Mononuclear cell (primary cell): Measurements from ENCODE around the gene TMEM255B. TPM values are rescaled to one million over a fixed set of nuclear protein-coding genes. Genes with fewer than 3 reads are reported as not detected.

ENCODE experiments used
- H3K27me3 ChIP-seq: 2 replicates; pipeline ENCODE4 v1.6.0; 2011; ENCODE audit warnings: low read length, control low read depth; ENCODE audit not compliant: insufficient read depth
- H3K4me1 ChIP-seq: 2 replicates; pipeline ENCODE4 v1.5.1; 2011; ENCODE audit warnings: mild to moderate bottlenecking, low read length, control low read depth; ENCODE audit not compliant: insufficient read depth
- H3K4me3 ChIP-seq: 2 replicates; pipeline ENCODE4 v1.5.1; 2011; ENCODE audit warnings: mild to moderate bottlenecking, low read length, moderate library complexity
- H3K9me3 ChIP-seq: 2 replicates; pipeline ENCODE4 v1.5.1; 2011; ENCODE audit warnings: low read depth, mild to moderate bottlenecking, control low read depth, low read length
- total RNA-seq: library from RNA; depleted of rRNA; stranded (reverse); fragments of >200 nt; gene quantifications from one replicate; pipeline ENCODE4 v1.2.3, GENCODE V29; 2012

The TMEM255B gene
- total RNA-seq, 1 donor: 0.84 TPM

DNA sequence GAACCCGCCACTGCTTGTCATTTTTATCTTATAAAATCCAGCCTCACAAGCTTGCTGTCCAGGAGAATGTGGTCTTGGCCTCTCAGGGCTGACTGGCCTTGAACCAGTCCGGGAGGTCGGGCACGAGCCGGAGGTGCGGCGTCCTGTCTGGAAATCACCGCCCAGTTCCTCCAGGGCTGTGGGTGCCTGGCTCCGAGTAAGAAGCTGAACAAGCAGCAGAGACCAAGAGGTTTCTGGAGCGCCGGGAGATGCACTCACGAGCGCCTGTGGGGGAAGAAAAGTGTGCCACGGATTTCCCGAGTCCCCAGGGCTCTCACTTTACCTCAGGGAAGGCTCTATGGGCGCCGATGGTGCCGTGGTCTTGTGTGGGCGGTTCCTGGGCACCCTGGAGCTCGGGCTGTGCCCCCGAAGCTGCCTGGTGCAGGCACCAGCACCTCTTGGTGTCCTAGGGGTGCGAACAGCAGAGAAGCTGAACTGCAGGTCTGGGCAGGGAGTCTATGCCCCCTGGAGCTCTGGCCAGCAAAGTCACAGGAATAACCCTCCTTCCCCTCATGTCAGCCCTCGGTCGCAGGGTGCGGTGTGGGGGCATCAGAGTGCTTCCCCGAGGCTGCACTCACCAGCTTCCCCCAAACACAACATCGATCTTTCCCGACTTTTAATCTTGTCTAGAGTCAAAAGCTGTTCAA is 54.9 kb downstream of the TMEM255B start:
- Histone ChIP-seq H3K4me1 (peaks cover 12% of the 10 kb centered on the region), H3K27me3 (no peaks in the 10 kb centered on the region), H3K9me3 (no peaks in the 10 kb centered on the region), H3K4me3 (no peak overlapping the region)

DNA sequence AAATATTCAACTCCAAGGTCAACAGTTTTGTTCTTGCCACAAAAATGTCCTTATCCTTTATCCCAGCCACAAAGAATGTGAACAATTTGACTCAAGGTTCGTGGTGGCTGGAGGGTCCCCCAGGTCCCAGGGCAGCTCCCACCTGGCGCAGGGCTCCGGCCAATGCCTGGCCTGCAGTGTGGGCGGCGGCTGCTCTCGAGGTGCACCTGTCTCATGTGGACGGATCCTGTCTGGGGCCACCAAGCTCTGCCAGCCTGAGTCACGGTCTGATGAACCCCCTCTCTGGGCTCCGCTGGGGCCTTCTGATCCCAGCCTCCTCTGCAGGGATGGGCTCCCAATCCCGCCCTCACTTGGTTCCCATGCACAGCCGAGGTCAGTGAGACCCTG is 55.4 kb downstream of the TMEM255B start:
- peaks cover 12% of the 10 kb centered on the region for H3K4me1 ChIP-seq
- H3K27me3 ChIP-seq: no peaks in the 10 kb centered on the region
- H3K9me3 ChIP-seq: no peaks in the 10 kb centered on the region
- no peak overlapping the region for H3K4me3 ChIP-seq

DNA sequence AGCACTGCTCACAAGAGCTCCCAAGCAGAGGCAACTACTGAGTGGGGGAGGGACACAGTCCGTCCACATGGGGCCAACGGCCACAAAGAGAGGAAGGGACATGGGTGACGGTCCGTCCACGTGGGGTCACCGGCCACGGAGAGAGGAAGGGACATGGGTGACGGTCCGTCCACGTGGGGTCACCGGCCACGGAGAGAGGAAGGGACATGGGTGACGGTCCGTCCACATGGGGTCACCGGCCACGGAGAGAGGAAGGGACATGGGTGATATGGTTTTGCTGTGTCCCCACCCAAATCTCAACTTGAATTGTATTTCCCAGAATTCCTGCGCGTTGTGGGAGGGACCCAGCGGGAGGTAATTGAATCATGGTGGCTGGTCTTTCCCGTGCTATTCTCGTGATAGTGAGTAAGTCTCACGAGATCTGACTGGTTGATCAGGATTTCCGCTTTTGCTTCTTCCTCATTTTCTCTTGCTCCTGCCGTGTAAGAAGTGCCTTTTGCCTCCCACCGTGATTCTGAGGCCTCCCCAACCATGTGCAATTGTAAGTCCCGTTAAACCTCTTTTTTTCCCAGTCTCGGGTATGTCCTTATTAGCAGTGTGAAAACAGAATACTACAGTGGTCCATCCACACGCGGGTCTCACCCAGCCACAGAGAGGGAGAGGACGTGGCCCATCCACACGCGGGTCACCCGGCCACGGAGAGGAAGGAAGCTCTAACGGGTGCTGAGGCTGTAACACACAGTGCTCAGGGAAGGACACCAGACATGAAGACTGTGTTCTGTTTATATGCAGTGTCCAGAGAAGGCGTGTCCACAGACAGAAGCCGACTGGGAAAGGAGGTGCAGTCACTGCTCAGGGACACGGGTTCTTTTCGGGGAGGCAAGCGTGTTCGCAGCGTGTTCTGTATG is 56.4 kb downstream of the TMEM255B start:
- Histone ChIP-seq H3K4me1 (peaks cover 12% of the 10 kb centered on the region), H3K9me3 (no peaks in the 10 kb centered on the region), H3K4me3 (peak overlapping the region; percentile 29), H3K27me3 (no peaks in the 10 kb centered on the region)

DNA sequence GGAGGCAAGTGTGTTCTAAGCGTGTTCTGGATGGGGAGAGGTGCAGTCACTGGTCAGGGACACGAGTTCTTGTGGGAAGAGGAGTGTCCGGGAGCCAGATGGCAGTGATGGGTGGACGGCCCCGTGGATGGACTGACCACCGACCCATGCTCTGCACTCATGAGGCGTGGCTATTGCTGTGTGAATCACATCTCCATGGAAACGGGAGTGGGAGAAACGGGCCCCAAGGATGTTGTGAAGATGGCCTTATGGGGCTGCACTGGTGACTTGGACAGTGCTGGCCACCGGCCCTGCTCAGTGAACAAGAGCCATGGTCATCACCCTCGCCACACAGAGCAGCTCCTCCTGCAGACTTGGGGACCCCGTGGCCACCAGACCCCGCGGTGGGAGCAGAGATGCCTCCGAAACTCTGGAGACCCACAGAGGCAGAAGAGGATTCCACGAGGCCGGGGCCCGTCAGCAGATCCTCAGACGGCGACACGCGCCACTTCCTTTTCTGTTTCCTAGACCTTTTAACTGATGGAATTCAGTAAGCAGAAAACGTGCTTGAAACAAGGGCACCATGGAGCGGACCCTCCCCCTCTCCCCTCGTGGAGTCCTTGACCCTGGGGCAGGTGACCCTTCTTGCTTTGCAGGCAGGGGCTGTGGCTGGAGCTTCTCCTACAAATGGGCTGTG is 57.4 kb downstream of the TMEM255B start:
- no peaks in the 10 kb centered on the region for H3K9me3 ChIP-seq
- H3K27me3 ChIP-seq: no peaks in the 10 kb centered on the region
- H3K4me1 ChIP-seq: peaks cover 12% of the 10 kb centered on the region
- H3K4me3 ChIP-seq: no peak overlapping the region

DNA sequence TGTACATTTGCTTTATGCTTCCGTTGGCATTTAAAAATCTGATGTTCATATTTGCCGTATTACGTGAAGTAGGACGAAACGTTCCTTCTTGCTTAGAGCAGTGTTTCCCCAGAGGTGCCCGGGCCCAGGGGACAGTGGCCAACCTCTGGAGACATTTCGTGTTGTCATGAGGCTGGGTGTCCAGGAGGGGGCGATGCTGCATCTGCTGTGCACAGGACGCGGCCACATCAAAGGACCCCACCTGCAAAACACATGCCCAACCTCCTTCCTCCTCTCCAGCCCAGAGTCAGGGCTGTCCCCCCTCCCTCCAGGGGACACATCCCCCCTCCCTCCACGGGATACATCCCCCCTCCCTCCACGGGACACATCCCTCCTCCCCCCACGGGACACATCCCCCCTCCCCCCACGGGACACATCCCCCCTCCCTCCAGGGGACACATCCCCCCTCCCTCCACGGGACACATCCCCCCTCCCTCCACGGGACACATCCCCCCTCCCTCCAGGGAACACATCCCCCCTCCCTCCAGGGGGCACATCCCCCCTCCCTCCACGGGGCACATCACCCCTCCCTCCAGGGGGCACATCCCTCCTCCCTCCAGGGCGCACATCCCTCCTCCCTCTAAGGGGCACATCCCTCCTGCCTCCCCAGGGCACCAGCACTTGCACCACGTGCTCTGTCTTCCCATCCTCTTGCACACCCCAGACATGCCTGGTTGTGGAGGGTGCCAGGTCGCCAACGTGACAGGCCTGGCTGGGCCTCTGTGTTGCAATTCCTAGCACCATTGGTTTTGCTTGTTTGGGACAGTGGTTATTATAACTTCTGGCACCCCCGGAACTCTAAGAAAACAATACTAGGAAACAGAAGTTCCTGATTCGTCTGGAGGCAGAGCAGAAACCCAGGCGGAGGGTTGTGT is 58.2 kb downstream of the TMEM255B start:
- Histone ChIP-seq H3K4me3 (no peak overlapping the region), H3K9me3 (no peaks in the 10 kb centered on the region), H3K4me1 (peaks cover 12% of the 10 kb centered on the region), H3K27me3 (no peaks in the 10 kb centered on the region)

DNA sequence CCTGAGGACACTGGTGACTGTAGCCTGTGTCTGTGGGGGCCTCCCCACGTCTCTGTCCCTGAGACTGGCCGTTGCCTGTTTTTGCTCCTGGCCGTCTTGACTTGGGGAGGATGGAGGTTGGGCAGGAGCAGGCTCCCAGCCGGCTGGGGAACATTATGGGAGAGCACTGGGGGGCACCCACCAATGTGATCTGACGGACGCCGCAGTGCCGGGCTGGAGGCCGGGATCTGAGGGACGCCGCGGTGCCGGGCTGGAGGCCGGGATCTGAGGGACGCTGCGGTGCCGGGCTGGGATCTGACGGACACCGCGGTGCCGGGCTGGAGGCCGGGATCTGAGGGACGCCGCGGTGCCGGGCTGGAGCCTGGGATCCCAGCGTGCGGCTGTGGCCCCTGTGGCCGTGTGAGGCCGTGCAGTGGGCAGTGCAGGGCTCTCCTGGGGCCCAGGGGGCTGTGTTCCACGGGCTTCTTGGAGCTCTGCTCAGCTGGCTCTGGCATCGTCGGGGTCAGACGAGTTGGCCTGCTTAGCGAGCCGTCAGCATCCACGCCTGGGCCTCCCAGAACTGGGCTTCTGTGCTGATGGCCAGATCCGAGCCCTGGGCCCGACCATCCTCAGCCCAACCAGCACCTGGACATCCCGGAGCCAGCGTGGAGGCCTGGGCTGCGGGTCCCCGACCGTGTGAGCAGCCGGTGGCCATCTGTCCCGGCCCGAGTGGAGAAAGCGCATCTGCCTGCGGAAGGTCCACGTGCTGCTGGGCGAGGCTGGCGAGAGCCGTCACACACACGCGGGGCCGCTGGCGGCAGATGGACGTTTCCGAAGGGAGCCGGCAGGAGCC is 59.0 kb downstream of the TMEM255B start:
- Histone ChIP-seq H3K27me3 (no peaks in the 10 kb centered on the region), H3K4me1 (peaks cover 12% of the 10 kb centered on the region), H3K9me3 (no peaks in the 10 kb centered on the region), H3K4me3 (no peak overlapping the region)

DNA sequence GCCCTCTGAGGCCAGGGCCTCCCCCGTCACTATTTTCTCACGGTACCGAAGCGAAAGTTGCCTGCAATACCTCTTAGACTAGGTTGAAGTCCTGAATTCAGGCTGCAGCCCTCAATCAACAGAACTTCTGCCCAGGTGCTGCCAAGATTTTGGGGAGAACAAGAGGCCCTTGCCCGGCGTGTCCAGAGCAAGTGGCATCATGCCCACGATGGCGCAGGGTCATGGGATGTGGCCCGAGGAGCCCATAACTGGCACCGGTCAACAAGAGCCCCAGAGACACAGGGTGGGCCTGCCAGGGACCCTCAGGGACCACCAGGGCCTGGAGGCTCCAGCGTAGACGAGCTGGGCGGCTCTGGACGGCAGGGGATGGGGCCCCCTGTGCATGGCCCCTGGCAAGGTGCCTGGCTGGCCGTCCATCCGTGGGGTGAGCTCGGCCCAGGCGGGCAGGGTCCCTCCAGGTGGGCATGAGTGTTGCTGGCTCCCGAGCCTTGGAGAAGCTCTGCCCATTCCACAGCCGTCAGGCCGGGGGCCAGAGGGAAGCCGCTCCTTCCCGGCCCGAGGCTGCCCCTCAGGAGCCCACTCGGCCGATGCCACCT is 59.8 kb downstream of the TMEM255B start:
- no peaks in the 10 kb centered on the region for H3K27me3 ChIP-seq
- no peaks in the 10 kb centered on the region for H3K9me3 ChIP-seq
- H3K4me3 ChIP-seq: no peak overlapping the region
- H3K4me1 ChIP-seq: peaks cover 12% of the 10 kb centered on the region

DNA sequence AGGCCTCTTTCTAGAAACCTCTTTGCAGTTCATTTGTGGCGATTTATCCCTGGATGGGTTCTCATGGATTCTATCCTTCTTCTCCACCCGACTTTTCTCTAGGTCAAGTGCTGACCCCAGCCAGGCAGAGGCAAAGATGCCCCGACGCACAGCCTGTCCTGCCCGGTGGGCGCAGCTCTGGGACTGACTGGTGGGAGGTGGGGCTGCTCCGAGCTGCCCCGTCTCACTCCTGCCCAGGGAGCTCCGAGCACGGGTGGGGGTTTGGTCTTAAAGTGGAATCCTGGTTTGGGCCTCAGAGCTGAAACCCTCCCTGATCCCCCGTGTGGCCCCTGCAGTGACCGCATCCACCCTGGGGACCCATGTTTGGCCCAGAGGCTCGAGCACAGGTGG is 60.3 kb downstream of the TMEM255B start:
- no peak overlapping the region for H3K4me3 ChIP-seq
- H3K27me3 ChIP-seq: no peaks in the 10 kb centered on the region
- H3K4me1 ChIP-seq: peaks cover 12% of the 10 kb centered on the region
- no peaks in the 10 kb centered on the region for H3K9me3 ChIP-seq

DNA sequence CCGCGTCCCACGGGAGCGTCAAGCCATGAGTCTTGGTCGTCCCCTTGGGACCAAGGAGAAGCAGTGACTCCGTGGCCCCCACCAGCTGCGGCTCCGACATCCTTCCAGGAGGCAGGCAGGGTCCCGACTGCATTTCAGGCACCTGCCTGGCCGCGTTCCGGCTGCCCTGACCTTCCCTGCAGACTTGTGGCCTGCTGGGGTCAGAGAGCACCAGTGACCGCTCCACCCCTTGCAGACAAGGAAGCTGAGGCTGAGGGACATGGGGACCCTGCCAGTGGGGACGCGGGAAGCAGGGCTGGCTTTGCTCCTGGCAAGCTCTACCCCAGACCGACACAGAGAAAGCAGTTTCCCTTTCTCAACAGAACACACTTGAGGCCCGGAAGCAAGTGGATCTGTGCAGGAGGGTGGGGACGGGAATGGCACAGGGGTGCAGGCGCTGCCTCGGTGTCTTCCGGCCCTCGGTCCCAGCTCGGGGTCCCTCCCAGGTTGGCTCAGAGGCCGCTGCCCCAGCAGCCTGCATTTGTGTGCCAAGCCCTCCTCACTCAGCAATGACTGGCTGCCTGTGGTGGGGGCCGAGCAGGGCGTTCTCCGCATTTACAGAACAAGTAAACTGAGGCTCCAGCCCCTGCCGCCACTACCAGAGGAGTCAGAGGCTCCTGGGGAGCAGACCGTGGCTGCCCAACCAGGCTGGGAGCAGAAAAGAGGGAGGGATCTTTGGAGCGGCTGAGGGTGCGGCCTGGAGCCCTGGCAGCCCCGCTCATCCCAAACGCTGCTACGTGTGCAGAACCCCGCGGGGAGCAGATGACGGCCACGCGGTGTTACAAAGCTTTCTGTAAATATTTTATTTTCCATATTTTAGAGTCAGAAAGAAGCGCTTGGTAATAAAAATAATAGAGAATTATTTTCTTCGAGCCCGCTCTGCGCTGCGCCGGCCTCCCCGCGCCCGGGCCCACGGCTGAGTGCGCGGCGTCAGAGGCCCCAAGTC is 61.0 kb downstream of the TMEM255B start:
- Histone ChIP-seq H3K4me3 (no peak overlapping the region), H3K4me1 (peaks cover 12% of the 10 kb centered on the region), H3K9me3 (no peaks in the 10 kb centered on the region), H3K27me3 (no peaks in the 10 kb centered on the region)

DNA sequence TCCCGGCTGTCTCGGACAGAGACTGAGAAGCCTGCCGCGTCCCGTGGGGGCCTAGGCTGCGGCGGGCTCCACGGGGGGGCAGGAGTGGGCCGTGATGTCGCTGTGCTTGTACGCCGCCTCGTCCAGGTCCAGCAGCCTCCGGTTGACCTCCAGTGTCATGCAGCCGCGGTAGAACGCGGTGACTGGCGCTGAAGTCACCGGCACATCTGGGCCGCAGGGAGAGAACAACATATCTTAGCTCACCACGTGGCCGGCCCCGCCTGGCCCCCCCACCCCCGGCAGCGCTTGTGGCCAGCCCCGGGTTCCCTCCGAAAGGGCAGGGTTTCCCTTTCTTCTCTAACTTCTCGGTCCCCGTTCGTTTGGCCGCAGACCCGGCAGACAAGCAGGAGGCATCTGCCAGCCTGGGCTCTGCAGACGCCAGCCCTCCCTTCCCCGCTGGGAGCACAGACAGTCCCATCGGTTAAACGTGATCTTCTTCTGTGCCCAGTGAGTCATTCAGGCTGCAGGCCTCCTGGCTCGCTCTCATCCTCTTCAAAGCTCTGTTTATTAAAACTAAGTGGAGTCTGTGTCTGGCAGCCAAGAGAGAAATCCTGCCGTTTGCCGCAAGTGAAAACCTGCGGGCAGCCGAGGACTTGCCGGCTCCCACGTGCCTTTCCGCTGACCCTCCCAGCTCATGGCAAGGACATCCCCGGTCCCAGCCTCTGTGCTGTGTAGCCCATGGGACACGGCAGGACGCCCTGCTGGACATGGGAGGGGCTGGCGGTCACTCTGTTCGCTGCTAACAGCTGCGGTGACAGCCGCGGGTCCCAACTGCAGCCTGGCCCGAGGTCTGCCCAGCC is 62.0 kb downstream of the TMEM255B start:
- no peaks in the 10 kb centered on the region for H3K27me3 ChIP-seq
- no peaks in the 10 kb centered on the region for H3K9me3 ChIP-seq
- no peak overlapping the region for H3K4me3 ChIP-seq
- H3K4me1 ChIP-seq: peaks cover 9% of the 10 kb centered on the region

DNA sequence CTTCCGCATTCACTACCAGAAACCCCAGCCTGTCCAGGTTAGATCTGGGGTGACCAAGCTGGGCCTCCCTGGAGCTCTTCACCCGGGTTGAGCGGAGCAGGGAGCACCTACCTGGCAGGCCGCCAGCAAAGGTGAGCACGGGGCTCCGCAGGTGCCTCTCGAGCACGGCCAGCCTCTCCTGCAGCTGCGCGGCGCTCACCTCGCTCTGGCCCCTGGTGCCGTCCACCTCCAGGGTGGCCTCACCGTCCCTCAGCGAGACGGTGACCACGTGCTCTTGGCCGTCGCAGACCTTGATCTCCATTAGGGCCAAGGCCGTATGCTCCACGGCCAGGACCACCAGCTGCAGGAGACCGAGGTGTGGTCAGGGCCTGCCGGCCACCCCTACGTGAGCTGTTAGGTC is 62.8 kb downstream of the TMEM255B start:
- H3K9me3 ChIP-seq: no peaks in the 10 kb centered on the region
- H3K4me1 ChIP-seq: peaks cover 1% of the 10 kb centered on the region
- H3K27me3 ChIP-seq: no peaks in the 10 kb centered on the region
- no peak overlapping the region for H3K4me3 ChIP-seq

DNA sequence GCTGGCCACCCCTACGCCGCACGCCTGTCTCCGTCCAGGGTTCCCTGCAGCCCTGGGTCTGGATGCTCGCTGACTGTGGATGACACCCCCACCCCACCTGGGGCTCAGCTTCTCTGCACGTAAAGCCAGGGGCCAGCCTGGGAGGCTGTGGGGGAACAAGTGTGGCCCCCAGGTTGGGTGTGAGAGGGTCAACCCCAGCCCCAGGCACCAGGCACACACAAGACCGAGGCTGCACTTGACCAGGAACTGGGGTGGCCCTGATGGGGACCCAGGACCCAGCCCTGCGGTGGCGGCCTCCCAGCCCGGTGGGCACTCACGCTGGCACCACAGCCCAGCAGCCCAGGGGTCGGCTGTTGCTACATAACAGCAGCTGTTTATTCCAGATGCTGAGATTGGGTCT is 63.2 kb downstream of the TMEM255B start:
- Histone ChIP-seq H3K27me3 (no peaks in the 10 kb centered on the region), H3K9me3 (no peaks in the 10 kb centered on the region), H3K4me3 (no peak overlapping the region), H3K4me1 (no peaks in the 10 kb centered on the region)
